OCI-LY7 (cell line): ENCODE measurements around the gene FZD7. TPM values are rescaled to one million over a fixed set of nuclear protein-coding genes. Genes with fewer than 3 reads are reported as not detected.

Experiments
- BruUV-seq: library from RNA; stranded (reverse); fragments of 400-500 nt; replicated peaks from 2 replicates; lab custom pipeline; 2021; lab: Mats Ljungman, UMichigan
- CTCF ChIA-PET: fragments of 300-600 bp; sonication (Branson Sonifier 250); formaldehyde crosslinking; loops from one replicate; lab custom pipeline; 2022; ENCODE audit warnings: antibody characterized with exemption; ENCODE audit not compliant: unreplicated experiment; lab: Charles Lee
- POLR2A ChIA-PET: fragments of 300-600 bp; sonication (Branson Sonifier 250); formaldehyde crosslinking; loops from one replicate; lab custom pipeline; 2022; ENCODE audit warnings: antibody characterized with exemption; lab: Charles Lee
- DNase-seq: peaks from one replicate; pipeline ENCODE4 v3.0.0-alpha.2; 2015; ENCODE audit warnings: low spot score
- H2AFZ ChIP-seq: fragments of 200-600 bp; sonication (generic), shearing (Covaris generic); 2 replicates; pipeline ENCODE4 v1.6.1; 2014; ENCODE audit warnings: mild to moderate bottlenecking, antibody characterized with exemption, low read length, moderate library complexity
- H3K27ac ChIP-seq: fragments of 200-600 bp; sonication (generic); 2 replicates; pipeline ENCODE4 v1.5.1; 2014; ENCODE audit warnings: mixed run types, low read depth, mild to moderate bottlenecking, moderate library complexity, low read length, inconsistent platforms; ENCODE audit not compliant: poor library complexity, severe bottlenecking
- H3K36me3 ChIP-seq: fragments of 200-600 bp; sonication (generic); 2 replicates; pipeline ENCODE4 v1.6.1; 2014; ENCODE audit warnings: mild to moderate bottlenecking, antibody characterized with exemption, low read length, moderate library complexity, mixed read lengths; ENCODE audit not compliant: insufficient read depth
- H3K4me1 ChIP-seq: fragments of 200-600 bp; sonication (generic); 2 replicates; pipeline ENCODE4 v1.5.1; 2014; ENCODE audit warnings: mild to moderate bottlenecking, low read length; ENCODE audit not compliant: insufficient read depth, poor library complexity, severe bottlenecking
- H3K4me2 ChIP-seq: fragments of 200-600 bp; sonication (generic); 2 replicates; pipeline ENCODE4 v1.6.1; 2014; ENCODE audit warnings: mild to moderate bottlenecking, low read length
- H3K4me3 ChIP-seq: fragments of 200-600 bp; sonication (generic); 2 replicates; pipeline ENCODE4 v1.5.1; 2014; ENCODE audit warnings: mild to moderate bottlenecking, low read depth, low read length; ENCODE audit not compliant: poor library complexity, severe bottlenecking
- H3K79me2 ChIP-seq: fragments of 200-600 bp; sonication (generic); 2 replicates; pipeline ENCODE4 v1.6.1; 2016; ENCODE audit warnings: low read depth, mild to moderate bottlenecking, low read length, moderate library complexity, mixed read lengths; ENCODE audit not compliant: insufficient read depth
- H3K9me2 ChIP-seq: fragments of 200-600 bp; sonication (generic); 2 replicates; pipeline ENCODE4 v1.6.1; 2016; ENCODE audit warnings: mild to moderate bottlenecking, low read length, mixed read lengths; ENCODE audit not compliant: insufficient read depth
- H3K9me3 ChIP-seq: fragments of 200-600 bp; sonication (generic); 2 replicates; pipeline ENCODE4 v1.6.1; 2014; ENCODE audit warnings: mild to moderate bottlenecking, mixed run types, low read length, mixed read lengths
- H4K20me1 ChIP-seq: fragments of 200-600 bp; sonication (generic); 2 replicates; pipeline ENCODE4 v1.6.1; 2014; ENCODE audit warnings: mild to moderate bottlenecking, antibody characterized with exemption, low read length, moderate library complexity, mixed read lengths; ENCODE audit not compliant: insufficient read depth
- EZH2phosphoT487 ChIP-seq: fragments of 200-600 bp; sonication (generic); IDR thresholded peaks from 2 replicates; pipeline ENCODE4 v1.6.1; 2018; ENCODE audit warnings: low read depth, borderline replicate concordance, mild to moderate bottlenecking, mixed run types, antibody characterized with exemption, low read length, moderate library complexity, mixed read lengths
- intact Hi-C: fragments of 100-400 bp; cut with micrococcal nuclease; formaldehyde crosslinking; loops from one replicate; pipeline ENCODE4 v1.10.0; 2022; ENCODE audit not compliant: unreplicated experiment
- total RNA-seq, 2 experiments: library from RNA; depleted of rRNA in 1 of 2; stranded (reverse); fragments of >200 nt in 1 of 2; shearing (Covaris generic) in 1 of 2; gene quantifications; 2 replicates each; pipeline ENCODE4 v1.2.3, GENCODE V29; 2014 to 2022
- TF ChIP-seq, protein P1 (sequence below): fragments of 200-600 bp; sonication (generic); conservative IDR thresholded peaks from 2 replicates; pipeline ENCODE4 v1.5.1; 2014; ENCODE audit warnings: mild to moderate bottlenecking, antibody characterized with exemption, low read length, moderate library complexity, mixed read lengths

The FZD7 gene
- total RNA-seq, 2 experiments from 2014 or later = 1.2 to 1.7 TPM

DNA sequence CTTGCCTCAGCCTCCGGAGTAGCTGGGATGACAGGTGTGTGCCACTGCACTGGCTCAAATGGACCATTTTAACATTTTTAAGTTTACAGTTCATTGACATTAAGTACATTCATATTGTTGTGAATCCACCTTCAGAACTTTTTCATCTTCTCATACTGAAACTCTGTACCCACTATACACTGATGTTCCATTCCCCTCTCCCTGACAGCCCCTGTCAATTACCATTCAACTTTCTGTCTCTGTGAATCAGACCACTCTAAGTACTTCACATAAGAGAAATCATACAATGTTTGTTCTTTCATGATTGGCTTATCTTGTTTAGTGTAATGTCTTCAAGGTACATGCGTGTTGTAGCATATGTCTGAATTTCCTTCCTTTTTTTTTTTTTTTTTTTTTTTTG lies 37.5 kb downstream of the FZD7 start:
- Histone ChIP-seq H3K9me3 (no peaks in the 10 kb centered on the region), H3K4me3 (no peak overlapping the region), H3K4me2 (no peak overlapping the region), H3K36me3 (no peaks in the 10 kb centered on the region), H3K79me2 (no peaks in the 10 kb centered on the region), H4K20me1 (no peaks in the 10 kb centered on the region), H3K4me1 (no peaks in the 10 kb centered on the region), H2AFZ (no peak overlapping the region), H3K9me2 (no peaks in the 10 kb centered on the region), H3K27ac (no peak overlapping the region)
- intact Hi-C loops = no loop called here
- CTCF ChIA-PET = no interaction called here
- TF ChIP-seq EZH2phosphoT487 = no peak
- TF ChIP-seq, protein P1, sequence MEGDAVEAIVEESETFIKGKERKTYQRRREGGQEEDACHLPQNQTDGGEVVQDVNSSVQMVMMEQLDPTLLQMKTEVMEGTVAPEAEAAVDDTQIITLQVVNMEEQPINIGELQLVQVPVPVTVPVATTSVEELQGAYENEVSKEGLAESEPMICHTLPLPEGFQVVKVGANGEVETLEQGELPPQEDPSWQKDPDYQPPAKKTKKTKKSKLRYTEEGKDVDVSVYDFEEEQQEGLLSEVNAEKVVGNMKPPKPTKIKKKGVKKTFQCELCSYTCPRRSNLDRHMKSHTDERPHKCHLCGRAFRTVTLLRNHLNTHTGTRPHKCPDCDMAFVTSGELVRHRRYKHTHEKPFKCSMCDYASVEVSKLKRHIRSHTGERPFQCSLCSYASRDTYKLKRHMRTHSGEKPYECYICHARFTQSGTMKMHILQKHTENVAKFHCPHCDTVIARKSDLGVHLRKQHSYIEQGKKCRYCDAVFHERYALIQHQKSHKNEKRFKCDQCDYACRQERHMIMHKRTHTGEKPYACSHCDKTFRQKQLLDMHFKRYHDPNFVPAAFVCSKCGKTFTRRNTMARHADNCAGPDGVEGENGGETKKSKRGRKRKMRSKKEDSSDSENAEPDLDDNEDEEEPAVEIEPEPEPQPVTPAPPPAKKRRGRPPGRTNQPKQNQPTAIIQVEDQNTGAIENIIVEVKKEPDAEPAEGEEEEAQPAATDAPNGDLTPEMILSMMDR = no peak
- POLR2A ChIA-PET = interaction anchor here (0.6 kb wide), 1 partner anchor 197 kb away, joined by 4 read pairs; no protein-coding TSS in a partner anchor
- BruUV-seq = no TSS peak
- no peak for DNase-seq

DNA sequence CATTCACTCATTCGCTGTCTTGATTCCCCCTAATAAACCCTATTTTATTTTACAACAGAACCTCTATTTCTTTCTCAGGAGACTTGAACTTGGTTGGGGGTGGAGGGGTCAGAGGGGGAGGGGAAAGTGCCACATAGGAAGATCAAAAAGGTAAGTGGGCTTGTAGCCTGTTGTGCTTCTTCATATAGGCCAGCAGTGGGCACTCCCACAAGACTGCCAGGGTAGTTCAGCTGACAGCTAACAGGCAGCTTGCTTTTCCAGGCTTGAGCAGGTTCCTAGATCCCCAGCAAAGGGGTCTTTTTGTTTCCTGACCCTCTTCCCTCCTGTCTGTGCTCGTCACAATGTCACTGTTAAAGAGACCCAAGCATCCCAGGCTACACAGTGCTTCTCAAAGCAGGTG lies 38.6 kb downstream of the FZD7 start:
- H3K4me2 ChIP-seq = no peak overlapping the region
- TF ChIP-seq, protein P1 = peak; percentile 38
- no peak for TF ChIP-seq EZH2phosphoT487
- H3K27ac ChIP-seq = no peak overlapping the region
- no peaks in the 10 kb centered on the region for H3K9me3 ChIP-seq
- no TSS peak for BruUV-seq
- DNase-seq = peak; percentile 8
- intact Hi-C loops = no loop called here
- ChIA-PET CTCF (no interaction called here), POLR2A (interaction anchor here (0.6 kb wide), 1 partner anchor 32 kb away, joined by 3 read pairs; no protein-coding TSS in a partner anchor)
- no peaks in the 10 kb centered on the region for H3K36me3 ChIP-seq
- H3K4me3 ChIP-seq = no peak overlapping the region
- H3K9me2 ChIP-seq = no peaks in the 10 kb centered on the region
- no peaks in the 10 kb centered on the region for H4K20me1 ChIP-seq
- no peaks in the 10 kb centered on the region for H3K4me1 ChIP-seq
- no peak overlapping the region for H2AFZ ChIP-seq
- H3K79me2 ChIP-seq = no peaks in the 10 kb centered on the region

DNA sequence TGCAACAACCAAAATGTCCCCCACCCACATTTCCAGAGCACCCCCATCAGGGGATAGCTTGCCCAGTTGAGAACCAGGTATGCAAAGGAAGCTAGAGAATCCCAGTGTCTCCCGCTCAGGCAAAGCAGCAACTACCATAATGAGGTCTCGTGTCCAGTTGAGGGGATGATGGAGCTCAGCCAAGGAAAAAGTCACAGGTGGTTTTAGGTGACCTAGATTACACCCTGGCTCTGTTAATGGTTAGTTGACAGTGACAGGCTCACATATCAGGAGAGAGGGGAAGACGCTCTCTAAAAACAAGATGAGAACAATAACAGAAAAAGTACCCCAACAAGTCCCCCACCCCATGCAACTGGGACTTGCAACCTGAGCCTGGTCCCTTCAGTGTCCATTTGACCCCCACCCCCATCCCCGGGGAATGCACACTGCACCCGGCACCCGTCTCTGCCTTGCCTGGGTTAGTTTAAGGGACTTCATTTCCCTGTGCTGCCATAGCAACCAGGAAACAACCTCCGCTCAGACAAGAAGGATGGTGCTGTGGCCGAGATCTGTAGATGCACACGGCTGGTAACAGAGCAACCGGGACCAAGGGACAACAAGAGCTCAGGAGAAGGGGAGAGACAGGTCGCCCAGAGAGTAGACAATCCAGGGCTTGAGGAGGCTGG lies 39.2 kb downstream of the FZD7 start, which contains the start of gene KIAA2012:
KIAA2012 (plus strand) TSS at position 519 of the 665 bp plus-strand sequence. CDS start 373 bp downstream, outside the sequence.
- no peak for DNase-seq
- Histone ChIP-seq H4K20me1 (no peaks in the 10 kb centered on the region), H3K36me3 (no peaks in the 10 kb centered on the region), H3K79me2 (no peaks in the 10 kb centered on the region), H3K4me3 (no peak within 1 kb of the TSS), H3K27ac (no peak within 1 kb of the TSS), H3K4me1 (no peaks in the 10 kb centered on the region), H3K4me2 (no peak within 1 kb of the TSS), H3K9me2 (no peaks in the 10 kb centered on the region), H2AFZ (no peak within 1 kb of the TSS), H3K9me3 (no peaks in the 10 kb centered on the region)
- intact Hi-C loops = no loop called here
- BruUV-seq = no TSS peak
- TF ChIP-seq, protein P1 = no peak
- TF ChIP-seq EZH2phosphoT487 = no peak
- ChIA-PET CTCF (interaction anchor here (0.6 kb wide), 1 partner anchor 100 kb away, joined by 4 read pairs; no protein-coding TSS in a partner anchor), POLR2A (interaction anchor here (0.8 kb wide), 1 partner anchor 9 kb away, joined by 3 read pairs; no protein-coding TSS in a partner anchor)
